ENCODE results near the gene SCAMP2. TPM values are rescaled to one million over a fixed set of nuclear protein-coding genes. Genes with fewer than 3 reads are reported as not detected.

SCAMP2 gene
- total RNA-seq, 1 experiment from 2014 or later, result 50.2 TPM

- Mint-ChIP-seq H3K9me3 (no peaks in the 10 kb centered on the region), H3K4me3 (no peak overlapping the region), H3K27me3 (ENCODE audit: low read depth) (peaks cover 32% of the 10 kb centered on the region), H3K27ac (no peak overlapping the region; a peak in 1 of 7 replicates), H3K4me1 (peaks cover 6 to 24% of the 10 kb centered on the region in 2 experiments; a peak in 3 of 4 replicates), H3K36me3 (ENCODE audit: insufficient read depth in 1 of 3, low read depth in 3 of 3) (peaks cover 0 to 17% (median 10%) of the 10 kb centered on the region in 3 experiments; a peak in 5 of 7 replicates)
- DNase-seq, result no peak
- Histone ChIP-seq H3K79me2 (ENCODE audit: insufficient read depth, low read length) (no peaks in the 10 kb centered on the region), H2BK15ac (ENCODE audit: low read depth, low read length) (no peak overlapping the region), H3K4ac (ENCODE audit: low read depth, low read length) (no peak overlapping the region), H3K27ac (ENCODE audit: insufficient read length, low read depth, low read length) (no peak overlapping the region), H3K14ac (ENCODE audit: insufficient read depth, low read length) (no peak overlapping the region), H2AFZ (ENCODE audit: low read length) (no peak overlapping the region), H2BK120ac (ENCODE audit: low read depth, low read length, poor library complexity, severe bottlenecking) (no peak overlapping the region), H4K8ac (replicated peaks; ENCODE audit: insufficient read length, low read depth, low read length) (no peak overlapping the region), H3K9me3 (ENCODE audit: control insufficient read depth, low read depth, low read length) (no peaks in the 10 kb centered on the region), H2AK5ac (ENCODE audit: insufficient read length, low read length) (no peak overlapping the region), H2BK5ac (ENCODE audit: insufficient read length, low read length) (no peak overlapping the region), H3K79me1 (ENCODE audit: insufficient read depth, low read depth, low read length, poor library complexity, severe bottlenecking) (no peaks in the 10 kb centered on the region), H3K23me2 (ENCODE audit: insufficient read length, low read depth, low read length, poor library complexity, severe bottlenecking) (no peaks in the 10 kb centered on the region), H4K5ac (ENCODE audit: insufficient read length, low read depth, low read length) (no peak overlapping the region), H3K4me1 (ENCODE audit: insufficient read depth, low read length) (no peaks in the 10 kb centered on the region), H3K18ac (ENCODE audit: insufficient read length, low read depth, low read length) (no peak overlapping the region), H4K91ac (ENCODE audit: insufficient read length, low read depth, low read length) (no peak overlapping the region), H3K4me2 (ENCODE audit: insufficient read depth, insufficient read length, low read length) (no peak overlapping the region), H2BK12ac (ENCODE audit: insufficient read length, low read depth, low read length) (no peak overlapping the region), H3K9ac (ENCODE audit: extremely low read depth, insufficient read length, low read length) (no peak overlapping the region), H3K27me3 (ENCODE audit: insufficient read depth, low read length) (peaks cover 5% of the 10 kb centered on the region; the same call in 1 of the 2 replicates), H3K56ac (ENCODE audit: insufficient read length, low read depth, low read length) (no peak overlapping the region), H3T11ph (ENCODE audit: low read length) (no peak overlapping the region), H2BK20ac (ENCODE audit: low read depth, low read length, poor library complexity, severe bottlenecking) (no peak overlapping the region), H3K23ac (ENCODE audit: insufficient read length, low read depth, low read length) (no peak overlapping the region), H4K20me1 (ENCODE audit: control insufficient read depth, insufficient read depth, insufficient read length) (no peaks in the 10 kb centered on the region)
- no CpG with 5 or more reads among the region's 15 CpGs for WGBS (ENCODE audit: extremely low coverage, insufficient read length, low lambda C conversion rate)
- no peak for TF ChIP-seq CTCF (conservative IDR thresholded peaks at IDR 0.05)
These were observed 41.2 kb downstream of the SCAMP2 start for GRCh38 chr15:74831813-74832495.
